H1 (cell line): ENCODE data around the gene KRTAP10-3. TPM values are rescaled to one million over a fixed set of nuclear protein-coding genes. Genes with fewer than 3 reads are reported as not detected.

Experiments
- CTCF ChIA-PET: fragments of 300-600 bp; sonication (Branson Sonifier 250); formaldehyde crosslinking; loops from one replicate; lab custom pipeline; 2021; ENCODE audit not compliant: partially characterized antibody; lab: Charles Lee
- POLR2A ChIA-PET: fragments of 300-600 bp; sonication (Branson Sonifier 250); formaldehyde crosslinking; loops from one replicate; lab custom pipeline; 2021; ENCODE audit warnings: inconsistent platforms; ENCODE audit not compliant: partially characterized antibody; lab: Charles Lee
- DNase-seq, 2 experiments: peaks; one replicate each; pipeline versions ENCODE4 v3.0.0 to v3.0.0-alpha.2; 2010 to 2022; ENCODE audit warnings: low spot score in 2 of 2, low read depth in 1 of 2, mixed read lengths in 1 of 2
- FAIRE-seq: peaks from 2 replicates; lab custom pipeline; 2011; peaks lifted over from hg19 to GRCh38; lab: Jason Lieb, UNC
- H2AFZ ChIP-seq: 2 replicates; pipeline ENCODE4 v1.8.1; 2012; ENCODE audit warnings: low read length, inconsistent platforms
- H2AK5ac ChIP-seq: 2 replicates; pipeline ENCODE4 v1.6.1; 2013; ENCODE audit warnings: low read depth, low read length
- H2BK120ac ChIP-seq: replicated peaks from 2 replicates; pipeline ENCODE3; 2013; ENCODE audit warnings: low read depth, low read length, inconsistent platforms
- H2BK12ac ChIP-seq: 2 replicates; pipeline ENCODE4 v1.6.1; 2013; ENCODE audit warnings: low read depth, low read length
- H2BK15ac ChIP-seq: 2 replicates; pipeline ENCODE4 v1.6.1; 2013; ENCODE audit warnings: low read length
- H2BK20ac ChIP-seq: 2 replicates; pipeline ENCODE4 v1.6.1; 2013; ENCODE audit warnings: low read length
- H2BK5ac ChIP-seq: 2 replicates; pipeline ENCODE4 v1.6.1; 2013; ENCODE audit warnings: low read depth, low read length
- H3K14ac ChIP-seq: 2 replicates; pipeline ENCODE4 v1.6.1; 2013; ENCODE audit warnings: inconsistent platforms; ENCODE audit not compliant: insufficient read length
- H3K18ac ChIP-seq: 2 replicates; pipeline ENCODE4 v1.6.1; 2013; ENCODE audit warnings: low read length; ENCODE audit errors: extremely low read depth
- H3K23ac ChIP-seq: 2 replicates; pipeline ENCODE4 v1.6.1; 2013; ENCODE audit warnings: inconsistent platforms; ENCODE audit not compliant: insufficient read length
- H3K23me2 ChIP-seq: 2 replicates; pipeline ENCODE4 v1.6.1; 2013; ENCODE audit warnings: low read depth, low read length
- H3K27ac ChIP-seq: 2 replicates; pipeline ENCODE4 v1.6.1; 2011; ENCODE audit warnings: low read depth, low read length, inconsistent platforms
- H3K27me3 ChIP-seq, 4 experiments: replicated peaks in 1 of 4; 1 replicate in 1 of 4; 2 replicates in 3 of 4; pipeline versions ENCODE4 v1.6.1 to v1.8.1; 2011 to 2013; ENCODE audit warnings: low read length in 3 of 4, mild to moderate bottlenecking in 3 of 4, inconsistent platforms in 2 of 4, mixed read lengths in 2 of 4, moderate library complexity in 1 of 4; ENCODE audit not compliant: control insufficient read depth in 3 of 4, insufficient read depth in 3 of 4; ENCODE audit errors: extremely low read depth in 1 of 4
- H3K36me3 ChIP-seq, 4 experiments: 2 replicates each; pipeline versions ENCODE4 v1.6.1 to v1.8.1; 2011 to 2013; ENCODE audit warnings: mild to moderate bottlenecking in 4 of 4, low read length in 3 of 4, moderate library complexity in 2 of 4, control low read depth in 1 of 4, inconsistent platforms in 1 of 4; ENCODE audit not compliant: insufficient read depth in 4 of 4, control insufficient read depth in 2 of 4
- H3K4ac ChIP-seq: replicated peaks from 2 replicates; pipeline ENCODE3; 2013; ENCODE audit warnings: low read length, low read depth, mixed read lengths, inconsistent platforms; ENCODE audit not compliant: insufficient read length
- H3K4me1 ChIP-seq, 4 experiments: replicated peaks in 1 of 4; 1 replicate in 1 of 4; 2 replicates in 3 of 4; pipeline versions ENCODE4 v1.6.1 to v1.8.1; 2011 to 2013; ENCODE audit warnings: low read length in 3 of 4, inconsistent platforms in 2 of 4, mixed read lengths in 1 of 4; ENCODE audit not compliant: insufficient read depth in 4 of 4, control insufficient read depth in 3 of 4
- H3K4me2 ChIP-seq, 2 experiments: 2 replicates each; pipeline versions ENCODE4 v1.6.1 to v1.8.1; 2011 to 2013; ENCODE audit warnings: low read depth in 2 of 2, low read length in 2 of 2, control low read depth in 1 of 2, inconsistent platforms in 1 of 2, mild to moderate bottlenecking in 1 of 2; ENCODE audit not compliant: insufficient read depth in 1 of 2
- H3K4me3 ChIP-seq, 4 experiments: fragments of 200-600, 300-600 bp in 1 of 4; sonication (generic), shearing (Covaris generic), sonication (Bioruptor Twin) in 1 of 4; 2 replicates each; pipeline versions ENCODE4 v1.5.1 to v1.8.1; 2011 to 2016; ENCODE audit warnings: low read length in 4 of 4, low read depth in 3 of 4, control low read depth in 2 of 4, inconsistent platforms in 2 of 4, mild to moderate bottlenecking in 2 of 4, mixed read lengths in 1 of 4, moderate library complexity in 1 of 4; ENCODE audit not compliant: insufficient read depth in 2 of 4; ENCODE audit errors: extremely low read depth in 1 of 4
- H3K56ac ChIP-seq: replicated peaks from 2 replicates; pipeline ENCODE3; 2013; ENCODE audit warnings: low read depth, mild to moderate bottlenecking, mixed read lengths, low read length, inconsistent platforms; ENCODE audit not compliant: insufficient read length
- H3K79me1 ChIP-seq: 2 replicates; pipeline ENCODE4 v1.6.1; 2013; ENCODE audit warnings: low read depth, low read length, control low read depth
- H3K79me2 ChIP-seq, 2 experiments: 2 replicates each; pipeline versions ENCODE4 v1.6.1 to v1.8.1; 2012 to 2013; ENCODE audit warnings: low read length in 2 of 2, mild to moderate bottlenecking in 2 of 2, inconsistent platforms in 1 of 2; ENCODE audit not compliant: insufficient read depth in 2 of 2, control insufficient read depth in 1 of 2
- H3K9ac ChIP-seq, 4 experiments: replicated peaks in 1 of 4; 1 replicate in 1 of 4; 2 replicates in 3 of 4; pipeline versions ENCODE4 v1.6.1 to v1.8.1; 2011 to 2013; ENCODE audit warnings: low read depth in 3 of 4, low read length in 3 of 4, control low read depth in 2 of 4, mild to moderate bottlenecking in 2 of 4, moderate library complexity in 2 of 4, inconsistent platforms in 1 of 4; ENCODE audit errors: extremely low read depth in 1 of 4
- H3K9me3 ChIP-seq, 2 experiments: 2 replicates each; pipeline versions ENCODE4 v1.6.1 to v1.8.1; 2012 to 2013; ENCODE audit warnings: mild to moderate bottlenecking in 2 of 2, moderate library complexity in 2 of 2, control low read depth in 1 of 2, inconsistent platforms in 1 of 2, low read depth in 1 of 2, low read length in 1 of 2, mixed read lengths in 1 of 2; ENCODE audit not compliant: insufficient read depth in 2 of 2
- H4K20me1 ChIP-seq, 2 experiments: replicated peaks in 1 of 2; 2 replicates each; pipeline versions ENCODE3 to v1.8.1; 2011 to 2013; ENCODE audit warnings: inconsistent platforms in 2 of 2, low read length in 2 of 2, mild to moderate bottlenecking in 1 of 2; ENCODE audit not compliant: insufficient read depth in 2 of 2, control insufficient read depth in 1 of 2
- H4K5ac ChIP-seq: 2 replicates; pipeline ENCODE4 v1.6.1; 2013; ENCODE audit warnings: low read length, low read depth, mixed read lengths, inconsistent platforms; ENCODE audit not compliant: insufficient read length
- H4K8ac ChIP-seq: 2 replicates; pipeline ENCODE4 v1.8.0; 2013; ENCODE audit warnings: mild to moderate bottlenecking, moderate library complexity, low read length, inconsistent platforms; ENCODE audit not compliant: insufficient read depth; ENCODE audit errors: extremely low read depth
- H4K91ac ChIP-seq: replicated peaks from 2 replicates; pipeline ENCODE3; 2013; ENCODE audit warnings: low read length, mixed read lengths, inconsistent platforms; ENCODE audit not compliant: insufficient read length
- CBX8 ChIP-seq: fragments of 300-800, 300-1000 bp; sonication (generic); IDR thresholded peaks from 2 replicates; pipeline ENCODE4 v1.7.1; 2016; ENCODE audit warnings: low read depth, low read length, borderline replicate concordance
- EP300 ChIP-seq, 2 experiments: IDR thresholded peaks; 1 replicate in 1 of 2; 2 replicates in 1 of 2; pipeline ENCODE4 v1.6.1; 2011 to 2012; ENCODE audit warnings: low read depth in 2 of 2, low read length in 2 of 2, mild to moderate bottlenecking in 2 of 2, borderline replicate concordance in 1 of 2, inconsistent platforms in 1 of 2, moderate library complexity in 1 of 2
- GTF2F1 ChIP-seq: IDR thresholded peaks from 2 replicates; pipeline ENCODE4 v1.6.1; 2012; ENCODE audit warnings: low read depth, low read length, improper control_type of control experiment, borderline replicate concordance
- JUN ChIP-seq: IDR thresholded peaks from 2 replicates; pipeline ENCODE4 v1.6.1; 2011; ENCODE audit warnings: low read depth, mild to moderate bottlenecking, improper control_type of control experiment, low read length
- RBBP5 ChIP-seq: IDR thresholded peaks from 2 replicates; pipeline ENCODE4 v1.7.1; 2012; ENCODE audit warnings: low read depth, mild to moderate bottlenecking, inconsistent platforms, low read length, moderate library complexity, borderline replicate concordance
- RXRA ChIP-seq: IDR thresholded peaks from 2 replicates; pipeline ENCODE4 v1.6.1; 2011; ENCODE audit warnings: low read depth, mild to moderate bottlenecking, low read length, moderate library complexity; ENCODE audit not compliant: insufficient read depth
- SRF ChIP-seq: IDR thresholded peaks from 2 replicates; pipeline ENCODE4 v1.6.1; 2011; ENCODE audit warnings: mild to moderate bottlenecking, low read depth, low read length, moderate library complexity
- TBP ChIP-seq: IDR thresholded peaks from 2 replicates; pipeline ENCODE4 v1.6.1; 2011; ENCODE audit warnings: low read depth, low read length, improper control_type of control experiment
- TCF12 ChIP-seq: IDR thresholded peaks from 2 replicates; pipeline ENCODE4 v1.6.1; 2011; ENCODE audit warnings: low read depth, mild to moderate bottlenecking, low read length
- WGBS, 2 experiments: shearing (Covaris generic) in 1 of 2; methylation state at CpG; one replicate each; pipeline versions ENCODE4 v1.1.6 to v1.1.7; 2013 to 2015; ENCODE audit warnings: low lambda C conversion rate in 2 of 2, mixed read lengths in 2 of 2, inconsistent platforms in 1 of 2, low coverage in 1 of 2, missing lambda C conversion rate in 1 of 2; ENCODE audit not compliant: insufficient replicate concordance in 2 of 2, insufficient coverage in 1 of 2, insufficient read length in 1 of 2; ENCODE audit errors: extremely low coverage in 1 of 2, missing lambda C conversion rate in 1 of 2; 5-methylcytosine and 5-hydroxymethylcytosine counted together
- polyA plus RNA-seq, 7 experiments: library from polyadenylated mRNA; depleted of rRNA in 3 of 7; stranded (reverse) in 5 of 7; unstranded in 2 of 7; fragments of >200 nt in 5 of 7; fragments of 200-250 nt in 2 of 7; gene quantifications; 1 replicate in 5 of 7; 2 replicates in 1 of 7; 4 replicates in 1 of 7; pipeline versions ENCODE4 v1.2.1 to v1.2.3, GENCODE V29; 2011 to 2013; ENCODE audit warnings: missing spikeins in 2 of 7, mixed read lengths in 2 of 7
- total RNA-seq: library from RNA; stranded (reverse); fragmentation: NEBNext Ultra II Directional; extraction: Animal tissue kit (Norgen Biotek cat#: 25700); gene quantifications from 2 replicates; pipeline ENCODE4 v1.2.1, GENCODE V29; 2021
- TF ChIP-seq, protein P1 (sequence below): IDR thresholded peaks from 2 replicates; pipeline ENCODE4 v1.6.1; 2012; ENCODE audit warnings: inconsistent platforms

Gene KRTAP10-3
- total and polyA plus RNA-seq, 2 of the 8 experiments (the other 6 are each of a cell fraction or from before 2014, with no cell fraction given): not detected

DNA sequence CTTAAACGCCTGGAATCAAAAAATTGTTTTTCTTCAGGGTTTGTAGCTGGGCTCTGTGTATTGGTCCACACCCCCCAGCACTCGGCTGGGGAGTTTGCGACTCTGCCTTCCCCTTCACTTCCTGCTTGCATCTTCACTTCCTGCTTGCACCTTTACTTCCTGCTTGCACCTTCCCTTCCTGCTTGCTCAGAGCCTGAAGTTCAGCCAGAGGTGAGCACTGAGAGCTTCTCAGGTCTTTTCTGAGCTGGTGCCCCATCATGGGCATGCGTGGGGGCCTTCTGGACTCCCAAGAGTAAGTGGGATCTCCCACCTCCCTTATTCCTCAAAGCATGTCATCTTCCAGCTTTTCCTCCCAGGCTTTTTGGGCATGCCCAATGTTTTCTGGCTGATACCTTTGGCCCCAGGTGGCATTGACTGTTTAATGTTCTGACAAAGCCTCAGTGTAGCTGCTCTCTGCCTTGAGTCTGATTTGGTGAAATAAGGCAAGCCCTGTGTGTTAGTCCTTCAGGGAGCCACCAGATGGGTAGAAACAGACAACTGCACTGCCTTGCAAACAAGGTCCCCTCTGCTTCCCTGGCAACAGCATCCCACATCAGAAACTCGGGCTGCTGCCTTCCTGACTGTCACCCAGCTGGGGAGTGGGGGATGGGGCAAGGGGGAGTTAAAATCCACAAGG, 10.8 kb downstream of the KRTAP10-3 start:
- Histone ChIP-seq H3K4me3 (no peak overlapping the region), H3K27ac (no peak overlapping the region), H3K79me1 (no peaks in the 10 kb centered on the region), H3K36me3 (no peaks in the 10 kb centered on the region), H3K23ac (no peak overlapping the region), H4K20me1 (no peaks in the 10 kb centered on the region), H4K5ac (peak overlapping the region; percentile 6), H3K79me2 (no peaks in the 10 kb centered on the region), H2BK120ac (peak overlapping the region; percentile 30), H4K91ac (peak overlapping the region; percentile 66), H2AFZ (no peak overlapping the region), H3K9me3 (peaks cover 1 to 4% of the 10 kb centered on the region in 2 experiments; a peak in 1 of 4 replicates), H3K4me1 (peaks cover 6 to 35% (median 16%) of the 10 kb centered on the region in 4 experiments), H3K23me2 (no peaks in the 10 kb centered on the region), H3K27me3 (no peaks in the 10 kb centered on the region), H3K4ac (peak overlapping the region; percentile 40), H3K4me2 (peak overlapping the region in 1 of 2 experiments; percentile 61; a peak in 1 of 4 replicates), H3K56ac (no peak overlapping the region), H2BK12ac (peak overlapping the region; percentile 45), H2BK5ac (peak overlapping the region; percentile 94; the same call in 1 of the 2 replicates), H2BK20ac (peak overlapping the region; percentile 91), H3K9ac (no peak overlapping the region), H3K14ac (no peak overlapping the region), H2BK15ac (peak overlapping the region; percentile 12; the same call in 1 of the 2 replicates), H3K18ac (no peak overlapping the region; the same call in 1 of the 2 replicates), H2AK5ac (no peak overlapping the region; the same call in 1 of the 2 replicates), H4K8ac (no peak overlapping the region)
- POLR2A ChIA-PET: interaction anchor here (1.8 kb wide), 1 partner anchor 10 kb away, joined by 4 read pairs; no protein-coding TSS in a partner anchor
- CTCF ChIA-PET: interaction anchor here (0.9 to 1.5 kb wide), 5 partner anchors 33 to 246 kb away, joined by 3 to 4 read pairs (median 3); no protein-coding TSS in a partner anchor
- FAIRE-seq (peak; percentile 62), DNase-seq (peak in 1 of 2 experiments; percentile 44)
- no peak for TF ChIP-seq TBP
- no peak for TF ChIP-seq JUN
- no peak for TF ChIP-seq GTF2F1
- no peak for TF ChIP-seq CBX8
- TF ChIP-seq EP300 (IDR thresholded peaks at IDR 0.05; ENCODE audit: borderline replicate concordance in 1 of 2, low read depth in 2 of 2, low read length in 2 of 2): no peak
- TF ChIP-seq RBBP5: no peak
- TF ChIP-seq TCF12: no peak
- TF ChIP-seq, protein P1, sequence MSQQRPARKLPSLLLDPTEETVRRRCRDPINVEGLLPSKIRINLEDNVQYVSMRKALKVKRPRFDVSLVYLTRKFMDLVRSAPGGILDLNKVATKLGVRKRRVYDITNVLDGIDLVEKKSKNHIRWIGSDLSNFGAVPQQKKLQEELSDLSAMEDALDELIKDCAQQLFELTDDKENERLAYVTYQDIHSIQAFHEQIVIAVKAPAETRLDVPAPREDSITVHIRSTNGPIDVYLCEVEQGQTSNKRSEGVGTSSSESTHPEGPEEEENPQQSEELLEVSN: no peak
- TF ChIP-seq RXRA: no peak
- TF ChIP-seq SRF: no peak
- 76% methylated on average over 5 of the region's 5 CpGs; no CpG with 5 or more reads in 1 of the 2 experiments for WGBS, 2 experiments
